ENCODE data around the gene GABBR2.

DNA sequence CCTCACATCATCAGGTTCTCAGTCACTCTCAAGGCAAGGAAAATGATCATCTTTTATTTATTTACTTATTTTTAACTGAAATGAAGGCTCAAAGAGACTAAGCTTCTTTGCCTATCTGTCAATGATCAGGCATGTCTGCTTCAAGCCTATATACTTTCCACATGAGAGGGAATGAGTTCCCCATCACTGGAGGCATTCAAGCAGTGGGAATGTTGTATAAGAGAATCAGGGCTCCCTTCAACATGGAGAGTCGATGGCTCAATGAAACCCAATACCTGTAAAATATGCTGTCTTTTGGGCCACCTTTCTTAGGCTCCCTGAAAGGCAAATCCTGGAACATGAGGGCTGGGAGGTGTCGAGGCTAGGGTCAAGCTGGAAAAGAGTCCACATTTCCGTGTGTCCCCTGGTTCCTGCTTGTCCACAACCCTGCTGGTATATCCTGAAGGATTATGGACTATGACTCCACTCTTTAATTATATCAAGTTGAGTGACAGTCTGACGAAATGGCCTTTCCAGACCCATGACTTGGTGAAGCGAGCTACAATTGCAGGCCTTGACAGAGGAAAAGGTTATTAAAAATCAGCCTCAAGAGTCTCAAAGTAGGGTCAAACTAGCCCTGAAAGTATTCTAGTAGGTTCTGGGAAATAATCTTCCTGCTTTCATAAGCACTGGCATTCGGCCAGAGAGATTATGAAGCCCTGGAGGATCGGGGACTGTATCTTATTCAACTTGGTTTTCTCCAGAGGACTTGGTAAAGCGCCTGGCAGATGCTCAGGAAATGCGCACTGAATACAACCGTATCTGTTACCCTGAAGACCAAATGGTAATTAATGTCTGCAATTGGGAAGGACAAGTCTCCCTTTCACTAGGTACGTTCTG is 307.4 kb downstream of the GABBR2 start:
- TF ChIP-seq CTCF (IDR thresholded peaks at IDR 0.05) (no peak), POLR2A (IDR thresholded peaks at IDR 0.05) (no peak)
